G401 (cell line): ENCODE data around the gene PDCD2L. TPM values are rescaled to one million over a fixed set of nuclear protein-coding genes. Genes with fewer than 3 reads are reported as not detected.
"Not testable (repeated sequence)": the region's sequence is repeated elsewhere in the genome, so short reads cannot be mapped to it uniquely, and the experiment has no call there.

ENCODE experiments used
- DNase-seq: peaks from one replicate; pipeline ENCODE4 v3.0.0-alpha.2; 2015; ENCODE audit warnings: low spot score
- in situ Hi-C: cut with HindIII; loops from 2 replicates; pipeline ENCODE4 v1.10.0; 2016; ENCODE audit warnings: low sequenced_read_pairs, mixed read lengths
- total RNA-seq: library from RNA; depleted of rRNA; stranded (reverse); fragments of >200 nt; shearing (Covaris generic); gene quantifications from 2 replicates; pipeline ENCODE4 v1.2.3, GENCODE V29; 2014; rRNA removed

The PDCD2L gene
- total RNA-seq, 1 experiment from 2014 or later, result 40.5 TPM

- DNase-seq, in situ Hi-C loops: not testable (repeated sequence)
Measured at GRCh38 chr19:34455783-34456480, 51.7 kb downstream of the PDCD2L start.

- DNase-seq, result no peak
- in situ Hi-C loops, result no loop called here
Measured at GRCh38 chr19:34457446-34457845, 53.2 kb downstream of the PDCD2L start.

GRCh38 chr19:34458677-34459076 is 54.5 kb downstream of the PDCD2L start:
- in situ Hi-C loops, result no loop called here
- DNase-seq, result no peak

GRCh38 chr19:34459614-34460013 is 55.4 kb downstream of the PDCD2L start:
- DNase-seq, result no peak
- in situ Hi-C loops, result no loop called here

GRCh38 chr19:34461375-34462100 is 57.3 kb downstream of the PDCD2L start:
- no peak for DNase-seq
- in situ Hi-C loops, result no loop called here

- DNase-seq, in situ Hi-C loops: not testable (repeated sequence)
Measured at GRCh38 chr19:34464785-34465184, 60.6 kb downstream of the PDCD2L start.

- in situ Hi-C loops, result no loop called here
- no peak for DNase-seq
Measured at GRCh38 chr19:34468409-34468808, 64.2 kb downstream of the PDCD2L start.

GRCh38 chr19:34469026-34469425 is 64.8 kb downstream of the PDCD2L start:
- DNase-seq, in situ Hi-C loops: not testable (repeated sequence)

- in situ Hi-C loops, result no loop called here
Measured at GRCh38 chr19:34471906-34472700, 67.9 kb downstream of the PDCD2L start.

GRCh38 chr19:34474233-34474989 is 70.2 kb downstream of the PDCD2L start:
- in situ Hi-C loops, result no loop called here
- no peak for DNase-seq

More at GRCh38 chr19:34471906-34472700, 67.9 kb downstream of the PDCD2L start:
- no peak for DNase-seq

GRCh38 chr19:34475026-34475974 is 71.1 kb downstream of the PDCD2L start:
- in situ Hi-C loops, result no loop called here
- no peak for DNase-seq

Other genes with a start within 250 kb of the PDCD2L start
- 89.9 and 119 TPM in 2 replicates for gene LSM14A, start 231.9 kb upstream of the PDCD2L start, total RNA-seq
- 15.9 and 18.5 TPM in 2 replicates for gene GARRE1, start 149.8 kb upstream of the PDCD2L start, total RNA-seq
- 216 TPM in 2 replicates for gene GPI, start 39.2 kb upstream of the PDCD2L start, total RNA-seq
- gene UBA2, start 24.0 kb downstream of the PDCD2L start, total RNA-seq, result 250 and 315 TPM in 2 replicates
- 103 TPM in 2 replicates for gene WTIP, start 77.4 kb downstream of the PDCD2L start, total RNA-seq